Central memory CD4-positive, alpha-beta T cell (primary cell): Measurements from ENCODE around the gene TPSG1.
A peak's percentile ranks its signal among the peaks of the same experiment; 100 is the strongest.
"Not testable (repeated sequence)": the region's sequence is repeated elsewhere in the genome, so short reads cannot be mapped to it uniquely, and the experiment has no call there.

Experiments
- DNase-seq: peaks from one replicate; pipeline ENCODE4 v3.0.0; 2022

TPSG1 gene

GRCh38 chr16:1193825-1194581 is 31.1 kb downstream of the TPSG1 start:
- no peak for DNase-seq

- DNase-seq: no peak
These were observed 31.8 kb downstream of the TPSG1 start for GRCh38 chr16:1193143-1193824.

- no peak for DNase-seq
These were observed 32.5 kb downstream of the TPSG1 start for GRCh38 chr16:1192384-1193073.

- not testable (repeated sequence) for DNase-seq
These were observed 34.3 kb downstream of the TPSG1 start for GRCh38 chr16:1190789-1191188.

GRCh38 chr16:1189455-1189854 is 35.6 kb downstream of the TPSG1 start:
- DNase-seq: no peak

- peak; percentile 27 for DNase-seq
These were observed 36.5 kb downstream of the TPSG1 start for GRCh38 chr16:1188432-1189189.

GRCh38 chr16:1185460-1186207 is 39.4 kb downstream of the TPSG1 start:
- not testable (repeated sequence) for DNase-seq

GRCh38 chr16:1184980-1185379 is 40.1 kb downstream of the TPSG1 start:
- no peak for DNase-seq

GRCh38 chr16:1184156-1184868 is 40.8 kb downstream of the TPSG1 start:
- DNase-seq: no peak

- no peak for DNase-seq
These were observed 41.8 kb downstream of the TPSG1 start for GRCh38 chr16:1182950-1183907.

- DNase-seq: no peak
These were observed 42.8 kb downstream of the TPSG1 start for GRCh38 chr16:1182316-1182671.

- no peak for DNase-seq
These were observed 43.4 kb downstream of the TPSG1 start for GRCh38 chr16:1181404-1182315.

GRCh38 chr16:1180549-1181403 is 44.3 kb downstream of the TPSG1 start:
- no peak for DNase-seq

- DNase-seq: no peak
These were observed 46.7 kb downstream of the TPSG1 start for GRCh38 chr16:1178295-1178910.

GRCh38 chr16:1177750-1178149 is 47.3 kb downstream of the TPSG1 start:
- no peak for DNase-seq

- DNase-seq: no peak
These were observed 48.0 kb downstream of the TPSG1 start for GRCh38 chr16:1177053-1177452.

GRCh38 chr16:1176280-1176897 is 48.7 kb downstream of the TPSG1 start:
- DNase-seq: no peak
